T-helper 1 cell (primary cell): Measurements from ENCODE around the gene HMBS.
"Not testable (repeated sequence)": the region's sequence is repeated elsewhere in the genome, so short reads cannot be mapped to it uniquely, and the experiment has no call there.

Experiments
- DNase-seq, 5 donors: peaks; one replicate each; pipeline ENCODE4 v3.0.0-alpha.2; 2012 to 2020

Gene HMBS

DNA sequence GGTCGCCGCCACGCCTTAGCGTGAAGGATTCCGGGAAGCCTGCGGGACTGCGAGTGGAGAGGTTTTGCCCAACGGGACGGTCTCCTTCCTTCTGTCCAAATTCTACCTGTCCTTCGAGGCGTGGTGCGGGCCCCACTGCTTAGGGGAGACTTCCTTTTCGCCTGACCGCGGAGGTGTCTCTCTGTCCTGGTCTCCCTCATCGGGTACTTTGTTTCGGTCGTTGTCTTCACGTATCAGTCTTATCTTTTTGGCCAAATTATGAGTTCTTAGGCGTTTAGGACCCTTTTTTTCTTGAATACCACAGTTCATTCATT, 37.1 kb downstream of the HMBS start:
- DNase-seq: no peak

DNA sequence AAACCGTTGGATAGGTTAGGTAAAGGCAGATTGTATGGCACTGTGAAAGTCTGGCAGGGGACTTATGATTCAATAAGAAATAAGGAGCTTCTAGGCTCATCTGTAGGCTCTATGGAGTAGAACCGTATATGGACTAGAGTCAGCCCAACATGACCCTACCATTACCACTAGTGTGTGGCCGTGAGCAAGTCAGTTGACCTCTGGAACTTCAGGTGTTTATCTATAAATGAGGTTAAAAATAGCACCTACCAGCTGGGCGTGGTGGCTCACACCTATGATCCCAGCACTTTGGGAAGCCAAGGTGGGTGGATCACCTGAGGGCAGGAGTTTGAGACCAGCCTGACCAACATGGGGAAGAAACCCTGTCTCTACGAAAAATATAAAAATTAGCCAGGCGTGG, 41.1 kb downstream of the HMBS start:
- no peak for DNase-seq

DNA sequence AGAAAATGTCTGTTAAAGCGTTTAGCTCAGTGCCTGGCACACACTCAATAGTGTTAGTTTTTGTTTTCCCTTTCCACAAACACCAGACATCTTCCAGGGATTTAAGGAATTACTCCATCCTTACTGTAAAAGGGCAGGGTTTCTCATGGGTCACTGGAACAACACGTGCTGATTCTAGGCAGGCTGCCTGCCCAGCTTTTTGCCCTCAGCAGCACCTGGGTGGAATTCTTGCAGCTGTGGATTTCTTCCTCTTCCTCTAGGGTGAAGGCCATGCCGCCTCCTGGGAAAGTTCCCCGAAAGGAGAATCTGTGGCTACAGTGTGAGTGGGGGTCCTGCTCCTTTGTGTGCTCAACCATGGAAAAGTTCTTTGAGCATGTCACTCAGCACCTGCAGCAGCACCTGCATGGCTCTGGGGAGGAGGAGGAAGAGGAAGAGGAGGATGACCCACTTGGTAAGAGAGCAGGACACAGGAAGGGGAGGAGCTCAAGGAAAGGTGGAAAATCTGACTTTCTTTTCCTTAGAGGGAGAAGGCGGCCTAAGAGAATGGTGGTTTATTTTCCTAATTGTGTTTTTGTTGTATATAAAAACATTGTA, 42.1 kb downstream of the HMBS start:
- no peak for DNase-seq

DNA sequence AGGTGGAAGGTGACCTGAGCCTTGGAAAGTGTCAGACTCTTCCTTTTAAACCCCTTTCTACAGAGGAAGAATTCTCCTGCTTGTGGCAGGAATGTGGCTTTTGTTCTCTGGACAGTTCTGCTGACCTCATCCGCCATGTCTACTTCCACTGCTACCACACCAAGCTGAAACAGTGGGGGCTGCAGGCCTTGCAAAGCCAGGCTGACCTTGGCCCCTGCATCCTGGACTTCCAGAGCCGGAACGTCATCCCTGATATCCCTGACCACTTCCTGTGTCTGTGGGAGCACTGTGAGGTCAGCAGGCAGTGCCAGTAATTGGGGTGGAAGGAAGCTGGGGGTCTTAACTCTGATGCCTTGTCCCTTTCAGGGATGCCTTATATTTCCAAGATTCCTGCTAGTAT, 46.0 kb downstream of the HMBS start:
- DNase-seq: no peak

DNA sequence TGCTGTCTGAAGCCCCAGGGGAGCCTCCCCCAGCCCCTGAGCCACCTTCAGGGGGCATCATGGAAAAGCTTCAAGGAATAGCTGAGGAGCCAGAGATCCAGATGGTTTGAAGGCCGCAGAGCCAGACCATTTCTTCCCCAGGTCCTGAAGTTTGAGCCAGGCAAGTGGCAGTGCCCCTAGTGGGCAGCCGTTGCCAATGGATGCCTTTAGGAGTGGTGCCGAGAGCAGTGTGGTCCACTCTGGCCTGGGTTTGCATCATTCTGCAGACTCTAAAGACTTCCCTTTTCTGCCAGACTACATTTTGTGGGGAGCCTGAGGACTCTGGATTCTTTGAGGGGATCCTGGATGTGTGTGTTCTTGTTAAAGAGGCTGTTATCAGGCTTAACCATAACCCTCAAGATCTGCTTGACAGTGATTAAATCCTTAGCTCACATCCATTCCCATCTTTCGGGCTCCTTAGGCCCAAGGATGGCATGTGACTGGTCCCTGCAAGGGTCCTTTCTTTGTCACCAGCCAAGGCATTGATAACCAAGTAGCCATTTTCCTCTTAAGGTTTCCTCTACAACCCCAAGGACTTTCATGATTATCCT, 49.8 kb downstream of the HMBS start:
- DNase-seq: no peak

DNA sequence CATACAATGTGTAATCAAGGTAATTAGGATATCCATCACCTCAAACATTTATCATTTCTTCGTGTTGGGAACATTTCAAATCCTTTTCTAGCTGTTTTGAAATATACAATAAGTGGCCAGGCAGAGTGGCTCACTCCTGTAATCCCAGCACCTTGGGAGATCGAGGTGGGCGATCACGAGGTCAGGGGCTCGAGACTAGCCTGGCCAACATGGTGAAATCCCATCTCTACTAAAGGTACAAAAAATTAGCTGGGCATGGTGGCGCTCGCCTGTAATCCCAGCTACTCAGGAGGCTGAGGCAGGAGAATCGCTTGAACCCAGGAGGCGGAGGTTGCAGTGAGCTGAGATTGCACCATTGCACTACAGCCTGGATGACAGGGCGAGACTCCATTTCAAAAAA, 54.6 kb downstream of the HMBS start:
- not testable (repeated sequence) for DNase-seq
